HG02938 (cell line): ENCODE data around the gene ACTMAP.

Source experiments
- ATAC-seq: cut with Tn5 transposase; IDR thresholded peaks from one replicate; pipeline ENCODE4 v1.9.1; 2021; ENCODE audit warnings: mild to moderate bottlenecking, moderate library complexity; ENCODE audit not compliant: unreplicated experiment

Gene ACTMAP

DNA sequence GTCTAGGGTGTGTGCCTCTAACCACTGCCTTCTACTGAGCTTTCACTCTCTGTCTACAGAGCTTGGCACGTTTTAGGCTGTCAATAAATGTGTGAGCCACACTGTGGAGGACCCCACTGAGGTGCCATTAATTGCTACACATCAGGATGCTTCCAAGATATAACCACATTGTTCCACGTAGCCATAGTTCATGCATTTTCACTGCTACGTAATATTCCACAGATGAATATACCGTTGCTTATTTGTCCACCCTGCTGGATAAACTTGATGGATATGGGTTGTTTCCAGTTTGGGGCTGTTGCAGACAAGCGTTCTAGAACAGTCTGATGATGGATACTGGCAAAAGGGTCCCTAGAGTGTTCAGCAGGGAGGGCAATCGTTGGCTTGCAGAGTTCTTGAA is 48.5 kb downstream of the ACTMAP start:
- no peak for ATAC-seq

- ATAC-seq: no peak
Observed at GRCh38 chr19:40700083-40700482, 50.2 kb downstream of the ACTMAP start.

DNA sequence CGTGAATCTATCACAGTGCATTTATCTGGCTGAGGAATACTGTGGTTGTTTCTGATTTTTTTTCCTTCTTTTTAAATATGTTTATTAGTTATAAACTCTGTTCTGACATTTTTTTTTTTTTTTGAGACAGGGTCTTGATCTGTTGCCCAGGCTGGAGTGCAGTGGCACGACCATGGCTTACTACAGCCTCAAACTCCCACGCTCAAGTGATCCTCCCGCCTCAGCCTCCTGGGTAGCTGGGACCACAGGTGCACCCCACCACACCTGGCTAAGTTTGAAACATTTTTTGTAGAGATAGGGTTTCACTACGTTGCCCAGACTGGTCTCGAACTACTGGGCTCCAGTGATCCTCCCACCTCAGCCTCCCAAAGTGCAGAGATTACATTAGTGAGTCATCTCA is 53.3 kb downstream of the ACTMAP start:
- no peak for ATAC-seq

DNA sequence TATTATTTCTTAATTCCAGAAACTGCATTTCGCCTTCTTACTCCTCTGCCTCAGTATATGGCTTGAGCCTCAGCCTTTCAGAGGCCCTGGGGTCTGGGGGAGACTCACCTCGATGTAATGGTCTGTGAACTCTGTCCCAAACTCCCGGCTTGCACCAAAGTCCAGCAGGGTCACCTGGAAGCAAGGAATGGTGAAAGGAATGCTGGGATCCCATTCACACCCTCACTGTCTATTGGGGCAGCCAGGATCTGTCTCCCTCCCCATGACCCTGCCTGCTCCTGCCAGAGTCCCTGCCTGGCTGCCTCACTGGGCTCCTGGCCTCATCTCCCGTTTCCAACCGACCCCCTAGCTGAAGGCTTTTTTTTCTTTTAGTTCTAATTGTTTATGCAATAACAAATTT is 54.4 kb downstream of the ACTMAP start:
- no peak for ATAC-seq

GRCh38 chr19:40693896-40694295 is 56.4 kb downstream of the ACTMAP start:
- no peak for ATAC-seq

DNA sequence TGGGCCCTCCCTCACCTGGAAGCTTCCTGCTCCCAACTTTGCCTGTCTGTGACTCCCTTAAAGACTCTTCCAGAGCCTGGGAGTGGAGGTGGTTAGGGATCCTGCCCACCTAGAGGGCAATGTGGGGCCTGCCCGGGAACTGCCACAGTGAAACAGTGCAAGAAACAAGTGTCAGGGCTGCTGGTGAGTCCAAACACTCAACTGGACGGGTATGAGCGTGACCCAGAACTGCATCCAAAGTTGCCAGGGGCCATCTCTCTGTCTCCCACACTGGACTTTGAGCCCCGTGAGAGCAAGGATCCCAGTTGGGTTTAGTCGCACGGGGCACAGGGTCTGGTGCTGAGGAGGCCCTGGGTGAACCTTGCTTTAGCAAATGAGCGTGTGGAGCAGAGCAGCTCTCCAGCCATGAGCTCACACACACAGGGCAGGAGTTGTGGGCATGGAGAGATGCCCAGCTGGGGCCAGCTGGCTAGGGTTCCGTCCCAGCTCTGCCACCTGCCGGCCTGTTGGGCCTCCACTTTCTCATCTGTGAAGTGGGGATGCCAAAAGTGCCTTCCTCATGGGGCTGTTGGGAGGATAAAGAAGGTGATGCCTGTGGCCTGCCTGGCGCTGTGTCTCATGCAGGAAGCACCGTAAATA is 57.0 kb downstream of the ACTMAP start:
- ATAC-seq: no peak

DNA sequence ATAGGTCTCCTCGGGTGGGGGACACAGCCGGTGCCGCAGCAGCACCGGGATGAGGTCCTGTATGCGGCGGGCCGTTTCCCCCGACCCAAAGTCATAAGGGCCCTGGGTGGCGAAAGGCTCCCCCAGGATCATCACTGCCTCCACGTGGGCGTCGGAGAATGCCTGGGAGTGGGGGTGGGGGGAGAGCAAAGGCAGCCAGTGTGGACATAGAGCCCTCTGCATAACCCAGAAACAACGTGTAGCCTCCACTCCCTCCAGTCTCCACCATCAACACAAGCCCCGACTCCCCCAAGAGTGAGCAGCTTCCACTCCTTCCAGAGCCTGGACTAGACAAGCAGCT is 58.1 kb downstream of the ACTMAP start:
- ATAC-seq: no peak

DNA sequence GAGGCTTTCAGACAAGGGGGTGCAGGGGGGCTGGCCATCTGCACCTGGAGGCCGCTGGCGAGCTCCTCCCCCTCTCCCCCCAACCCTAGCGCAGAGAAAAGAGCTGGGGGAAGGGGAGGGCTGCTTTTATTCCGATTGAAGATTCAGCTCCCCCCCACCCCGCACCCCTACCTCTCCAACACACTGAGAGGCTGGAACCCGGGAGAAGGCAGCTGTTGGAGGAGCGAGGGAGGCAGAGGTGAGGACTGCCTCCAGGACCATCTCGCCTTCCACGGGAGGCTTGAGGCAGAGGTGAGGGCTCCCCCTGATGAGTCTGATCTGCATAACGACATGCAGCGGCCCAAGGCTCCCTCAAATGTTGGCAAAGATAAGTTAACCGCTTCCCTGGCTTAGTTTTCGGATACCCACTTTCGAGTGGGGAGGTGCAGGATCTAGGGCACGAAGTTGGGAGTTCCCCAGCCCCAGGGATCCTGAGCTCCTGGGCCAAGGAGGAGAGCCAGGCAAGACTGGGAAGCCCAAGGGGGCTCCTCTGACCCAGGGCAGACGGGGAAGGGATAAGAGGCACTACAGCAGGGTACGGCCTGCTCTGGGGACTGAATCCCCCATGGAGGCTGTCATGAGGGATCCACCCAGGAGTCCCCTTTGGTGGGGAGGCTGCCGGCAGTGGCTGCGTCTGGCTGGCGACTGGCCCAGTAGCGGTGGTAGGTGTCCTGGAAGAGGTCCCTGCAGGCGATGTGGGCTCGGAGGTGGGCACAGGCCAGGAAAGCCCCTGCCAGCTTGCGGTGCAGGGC is 58.7 kb downstream of the ACTMAP start:
- no peak for ATAC-seq
